ENCODE measurements around the gene ANKRD39. TPM values are rescaled to one million over a fixed set of nuclear protein-coding genes. Genes with fewer than 3 reads are reported as not detected.

The ANKRD39 gene
- total RNA-seq, 2 experiments from 2014 or later, result 31.2 to 33.9 TPM

DNA sequence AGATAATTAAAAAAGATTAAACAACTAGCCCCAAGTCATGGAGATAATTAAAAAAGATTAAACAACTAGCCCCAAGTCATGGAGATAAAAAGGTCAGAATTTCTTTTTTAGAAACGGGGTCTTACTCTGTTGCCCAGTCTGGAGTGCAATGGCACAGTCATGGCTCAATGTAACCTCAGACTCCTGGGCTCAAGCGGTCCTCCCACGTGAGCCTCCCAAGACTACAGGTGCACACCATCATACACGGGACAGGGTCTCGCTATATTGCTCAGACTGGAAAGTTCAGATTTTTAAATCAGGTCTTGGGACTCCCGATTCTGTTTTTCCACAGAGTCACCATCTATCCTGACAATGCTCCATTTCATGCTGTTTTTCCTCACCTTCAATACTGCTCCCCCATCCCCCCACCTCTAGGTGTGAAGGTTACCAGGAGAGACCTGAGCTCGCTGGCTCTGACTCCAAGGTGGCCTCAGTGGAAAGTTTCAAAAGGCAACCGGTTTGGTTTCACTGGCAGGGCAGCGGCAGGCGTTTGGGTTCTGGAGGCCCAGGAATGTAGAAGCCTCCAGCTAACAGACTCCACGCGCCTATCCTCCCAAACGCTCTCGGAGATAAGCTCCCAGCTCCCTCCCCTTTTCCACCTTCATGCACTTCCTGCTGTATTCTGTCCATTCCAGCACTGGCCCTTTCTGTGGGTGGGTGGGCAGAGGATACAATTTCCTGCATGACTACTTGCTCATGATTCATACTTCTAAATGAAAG, 15.0 kb upstream of the ANKRD39 start:
- ATAC-seq (ENCODE audit: low read depth) (no peak), DNase-seq (no peak)
- peaks cover 22% of the 10 kb centered on the region for H3K4me1 Mint-ChIP-seq
- no peak overlapping the region for H3K27ac Mint-ChIP-seq
- POLR2A ChIA-PET, result no interaction called here
- H3K9me3 Mint-ChIP-seq, result no peaks in the 10 kb centered on the region
- H3K4me3 Mint-ChIP-seq, result no peak overlapping the region
- H3K36me3 Mint-ChIP-seq, result peaks cover 2% of the 10 kb centered on the region
- peaks cover 4% of the 10 kb centered on the region for H3K27me3 Mint-ChIP-seq

DNA sequence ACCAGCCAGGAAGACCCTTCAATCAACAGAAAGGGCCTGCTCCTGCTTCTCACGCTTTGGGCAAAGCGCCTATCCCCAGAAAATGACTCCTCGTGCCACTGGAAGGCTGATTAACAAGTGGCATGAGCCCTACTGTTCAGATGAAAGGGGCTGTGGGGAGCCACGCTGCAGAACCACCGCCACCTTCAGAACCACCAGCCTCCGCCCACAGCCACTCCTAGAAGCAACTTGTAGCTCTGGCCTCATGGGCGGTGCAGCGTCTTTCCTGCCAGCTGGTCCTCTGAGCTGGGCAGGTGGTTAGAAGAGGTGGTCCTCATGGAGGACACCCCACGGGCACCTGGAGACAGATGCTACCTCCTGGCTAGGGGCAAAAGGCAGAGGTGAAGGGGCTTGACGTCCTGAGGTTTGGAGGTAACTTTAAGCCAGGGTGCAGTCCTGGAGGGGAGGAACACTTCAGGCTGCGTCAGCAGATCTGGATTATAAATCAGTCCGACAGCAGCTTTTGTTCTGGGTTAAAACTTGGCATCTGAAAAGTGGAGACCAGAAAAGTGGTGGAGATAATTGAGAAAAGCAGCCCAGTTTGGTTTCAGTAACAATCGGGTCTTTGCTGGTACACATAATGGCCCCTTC, 12.9 kb upstream of the ANKRD39 start:
- DNase-seq (peak; percentile 72), ATAC-seq (ENCODE audit: low read depth) (peak; percentile 27)
- Mint-ChIP-seq H3K27me3 (peaks cover 6% of the 10 kb centered on the region), H3K4me1 (peaks cover 30% of the 10 kb centered on the region), H3K4me3 (peak overlapping the region; percentile 77), H3K36me3 (peaks cover 3% of the 10 kb centered on the region), H3K9me3 (no peaks in the 10 kb centered on the region), H3K27ac (peak overlapping the region; percentile 80)
- POLR2A ChIA-PET, result interaction anchor here (0.8 to 3.5 kb wide), 4 partner anchors 10 to 92 kb away, joined by 4 to 41 read pairs (median 4); partner anchors contain the start of gene ANKRD39

DNA sequence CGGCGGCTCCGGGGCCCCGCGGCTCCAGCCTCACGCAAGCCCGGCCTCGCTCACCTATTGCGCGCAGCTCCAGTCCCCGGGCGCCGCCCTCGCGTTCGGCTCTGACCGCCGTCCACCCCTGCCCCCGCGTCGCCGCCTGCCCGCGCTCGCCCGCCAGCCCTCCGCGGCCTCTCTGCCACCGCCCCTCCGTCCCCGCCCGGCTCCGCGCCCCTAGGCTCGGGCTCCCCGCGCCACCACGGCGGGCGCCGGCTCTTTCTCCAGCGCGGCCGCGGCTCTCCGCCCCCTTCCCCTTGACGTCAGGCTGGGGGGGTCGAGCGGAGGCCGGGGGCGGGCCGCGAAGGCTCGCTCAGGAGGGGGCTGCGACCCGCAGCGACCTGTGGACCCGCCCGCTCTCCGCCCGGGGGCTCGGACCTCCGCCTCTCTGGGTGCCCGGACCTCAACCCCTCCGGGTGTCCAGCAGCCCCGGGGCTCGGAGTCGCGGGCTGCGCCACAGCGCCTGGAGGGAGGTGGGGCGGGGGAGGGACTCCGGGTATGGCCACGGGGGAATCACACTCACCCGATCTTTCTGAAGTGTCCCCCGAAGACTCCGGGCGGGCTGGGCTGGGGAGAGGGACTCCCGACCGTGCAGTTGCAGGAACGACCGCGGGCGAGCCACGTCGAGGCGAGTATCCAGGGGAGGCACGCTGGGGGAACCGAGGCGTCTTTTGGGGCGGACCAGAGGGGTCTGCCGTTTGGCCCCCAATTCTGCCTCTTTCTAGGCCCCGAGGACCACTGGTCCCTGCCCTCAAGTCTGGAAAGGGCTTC, 12.2 kb upstream of the ANKRD39 start, which contains the start of gene SEMA4C:
Gene SEMA4C (minus strand): TSS at position 259 of the 804 bp plus-strand sequence. CDS start 2,194 bp downstream, outside the sequence.
- Mint-ChIP-seq H3K36me3 (peaks cover 3% of the 10 kb centered on the region), H3K27me3 (peaks cover 6% of the 10 kb centered on the region), H3K27ac (peak within 1 kb of the TSS; percentile 80), H3K4me3 (peak within 1 kb of the TSS; percentile 77), H3K9me3 (no peaks in the 10 kb centered on the region), H3K4me1 (peaks cover 32% of the 10 kb centered on the region)
- ATAC-seq (ENCODE audit: low read depth) (peak; percentile 15), DNase-seq (peak; percentile 76)
- POLR2A ChIA-PET, result interaction anchor here (0.8 to 3.5 kb wide), 7 partner anchors 11 to 93 kb away, joined by 3 to 41 read pairs (median 4); partner anchors contain the start of gene ANKRD39

DNA sequence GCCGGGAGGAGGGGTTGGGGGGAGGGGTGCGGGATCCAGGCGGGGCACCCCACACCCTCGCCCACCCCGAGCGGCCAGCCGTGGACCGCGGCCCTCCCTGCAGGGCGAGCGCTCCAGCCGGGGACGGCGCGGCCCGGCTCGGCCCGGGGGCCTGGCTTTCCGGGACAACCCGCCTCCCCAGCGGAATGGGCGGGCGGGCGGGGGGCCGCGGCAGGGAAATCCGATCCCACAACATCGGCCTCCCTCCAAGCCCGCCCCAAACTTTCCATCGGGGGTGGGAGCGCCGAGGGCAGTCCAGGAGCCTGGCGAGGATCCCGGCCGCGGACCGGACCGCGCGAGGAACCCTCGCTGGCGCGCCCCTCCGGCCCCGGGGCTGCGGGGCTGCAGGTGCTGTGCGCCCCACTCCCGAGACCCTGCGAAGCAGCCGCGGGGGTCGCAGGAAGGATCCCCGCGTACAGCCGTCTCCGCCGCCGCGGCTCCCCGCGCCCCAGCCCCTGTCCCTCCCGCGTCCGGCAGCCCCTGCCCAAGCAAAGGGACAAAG, 11.5 kb upstream of the ANKRD39 start:
- ATAC-seq (ENCODE audit: low read depth), result peak; percentile 8
- no peak overlapping the region for H3K4me3 Mint-ChIP-seq
- H3K4me1 Mint-ChIP-seq, result peaks cover 31% of the 10 kb centered on the region
- POLR2A ChIA-PET, result interaction anchor here (1.0 to 3.5 kb wide), 10 partner anchors 9 to 94 kb away, joined by 3 to 41 read pairs (median 8); partner anchors contain the start of gene ANKRD39
- DNase-seq, result no peak
- no peaks in the 10 kb centered on the region for H3K9me3 Mint-ChIP-seq
- no peak overlapping the region for H3K27ac Mint-ChIP-seq
- peaks cover 3% of the 10 kb centered on the region for H3K36me3 Mint-ChIP-seq
- H3K27me3 Mint-ChIP-seq, result peaks cover 4% of the 10 kb centered on the region

DNA sequence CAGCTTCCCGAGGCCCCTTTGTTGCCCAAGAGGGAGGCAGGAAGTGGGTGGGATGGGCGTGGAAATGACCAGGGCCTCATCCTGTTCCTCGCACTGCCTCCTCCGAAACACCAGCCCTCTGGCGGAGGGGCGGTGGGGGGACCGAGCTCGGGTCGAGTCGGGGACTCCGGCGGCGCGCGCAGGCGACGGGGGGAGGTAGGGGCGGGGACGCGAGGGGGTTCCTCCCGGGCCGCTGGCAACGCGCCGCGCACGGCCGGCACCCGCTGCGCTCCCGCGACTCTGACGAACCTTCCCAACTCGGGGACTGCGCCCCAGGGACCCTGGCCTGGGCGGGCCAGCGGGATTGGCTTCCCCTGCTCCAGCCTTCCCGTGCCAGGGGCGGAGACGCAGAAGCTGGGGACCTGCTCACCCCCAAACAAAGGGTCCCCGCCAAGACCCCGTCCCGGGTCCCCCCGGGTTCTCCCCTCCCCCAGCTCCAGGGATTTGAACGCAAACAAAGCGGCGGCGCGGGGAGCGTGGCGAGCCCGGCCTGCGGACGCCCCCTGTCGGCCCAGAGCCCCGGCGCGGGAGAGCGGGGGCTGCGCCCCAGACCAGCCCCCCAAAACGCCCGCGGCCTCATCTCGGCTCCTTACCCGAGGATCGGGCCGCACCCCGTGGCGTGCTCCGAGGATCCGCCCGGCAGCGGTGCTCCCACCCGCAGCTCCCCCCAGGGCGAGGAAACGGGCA, 10.9 kb upstream of the ANKRD39 start:
- peak overlapping the region; percentile 85 for H3K4me3 Mint-ChIP-seq

DNA sequence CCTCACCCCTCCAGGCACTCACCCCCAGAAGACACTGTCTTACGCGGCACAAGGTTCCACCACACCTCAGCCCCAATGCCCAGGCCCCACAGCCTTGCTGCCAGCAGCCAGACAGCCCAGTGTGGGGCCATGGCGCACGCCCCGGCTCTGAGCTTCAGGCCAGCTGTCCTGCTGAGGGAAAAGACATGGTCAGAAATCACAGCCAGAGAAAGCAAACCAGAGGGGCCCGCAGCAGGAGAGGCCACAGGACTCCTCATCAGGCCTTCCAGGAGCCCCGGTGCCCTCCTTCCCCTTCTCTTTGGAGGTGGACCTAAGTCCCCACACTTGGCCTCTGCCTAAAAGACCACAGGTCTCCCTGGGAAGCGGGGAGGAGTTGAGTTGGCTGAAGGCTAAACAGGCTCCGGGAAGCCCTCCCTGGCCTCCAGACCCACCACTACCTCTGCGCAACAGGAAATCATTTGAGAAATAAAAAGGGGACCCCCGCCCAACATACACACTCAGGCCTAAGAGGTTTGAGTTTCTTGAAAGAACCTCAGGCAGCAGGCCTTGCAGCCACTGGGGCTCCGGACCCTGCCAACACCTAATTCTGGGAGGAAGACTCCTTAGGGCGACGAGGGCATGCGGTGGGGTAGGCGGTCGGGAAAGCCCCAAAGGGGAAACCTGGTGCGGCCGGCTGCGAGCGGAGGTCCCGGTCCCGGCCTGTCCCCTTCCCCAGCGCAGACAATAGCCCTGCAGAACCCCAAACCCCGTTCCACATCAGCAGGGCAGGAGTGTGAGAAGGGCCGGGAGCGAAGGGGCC, 10.1 kb upstream of the ANKRD39 start:
- Mint-ChIP-seq H3K36me3 (peaks cover 7% of the 10 kb centered on the region), H3K27ac (peak overlapping the region; percentile 81), H3K27me3 (peaks cover 1% of the 10 kb centered on the region), H3K9me3 (no peaks in the 10 kb centered on the region), H3K4me3 (peak overlapping the region; percentile 85), H3K4me1 (peaks cover 29% of the 10 kb centered on the region)
- POLR2A ChIA-PET, result interaction anchor here (0.6 to 3.5 kb wide), 13 partner anchors 8 to 245 kb away, joined by 3 to 41 read pairs (median 5); partner anchors contain the start of genes ANKRD36 and ANKRD39
- DNase-seq (peak; percentile 51), ATAC-seq (ENCODE audit: low read depth) (no peak)

More for the DNA sequence above, 10.9 kb upstream of the ANKRD39 start:
- POLR2A ChIA-PET, result interaction anchor here (0.6 to 3.5 kb wide), 15 partner anchors 9 to 244 kb away, joined by 3 to 41 read pairs (median 5); partner anchors contain the start of genes ANKRD36 and ANKRD39
- H3K27ac Mint-ChIP-seq, result peak overlapping the region; percentile 81
- no peaks in the 10 kb centered on the region for H3K9me3 Mint-ChIP-seq
- peak; percentile 58 for ATAC-seq (ENCODE audit: low read depth)
- peaks cover 29% of the 10 kb centered on the region for H3K4me1 Mint-ChIP-seq
- DNase-seq, result peak; percentile 77
- H3K36me3 Mint-ChIP-seq, result peaks cover 3% of the 10 kb centered on the region
- peaks cover 1% of the 10 kb centered on the region for H3K27me3 Mint-ChIP-seq

DNA sequence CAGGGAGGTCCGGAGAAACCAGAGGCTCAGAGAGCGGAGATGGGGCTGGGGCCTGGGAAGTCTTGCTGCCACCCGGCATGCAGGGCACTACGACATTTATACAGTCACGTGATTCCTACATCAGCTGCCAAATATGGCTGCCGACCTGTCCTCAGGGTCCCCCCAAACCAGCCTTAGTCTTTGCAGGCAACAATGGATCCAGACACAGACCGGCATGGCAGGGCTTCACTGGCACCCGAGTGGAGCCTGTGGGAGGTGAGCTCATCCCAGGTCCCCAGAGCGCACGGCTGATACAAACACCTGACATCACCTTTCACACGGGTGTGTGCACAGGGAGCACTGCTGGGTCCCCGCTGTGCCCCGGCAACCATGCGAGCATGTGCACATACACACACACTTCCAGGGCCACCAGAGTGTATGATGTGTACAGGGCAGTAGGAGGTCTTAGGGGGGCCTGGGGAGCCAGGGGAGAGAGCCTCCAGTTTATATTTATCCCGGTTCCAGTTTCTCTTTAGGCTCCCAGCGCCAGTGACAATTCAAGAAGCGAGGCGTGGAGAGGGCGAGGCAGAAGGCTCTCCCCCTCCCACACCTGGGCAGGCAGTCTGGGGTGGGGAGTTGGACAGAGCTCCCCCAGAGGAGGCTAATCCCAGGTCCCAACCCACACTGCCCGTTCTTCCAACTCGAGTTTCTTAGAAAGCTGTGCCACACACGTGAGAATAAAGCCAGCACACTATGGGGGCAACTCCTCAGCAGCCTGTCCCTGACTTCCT, 9.4 kb upstream of the ANKRD39 start:
- Mint-ChIP-seq H3K4me3 (peak overlapping the region; percentile 85), H3K4me1 (peaks cover 27% of the 10 kb centered on the region), H3K36me3 (peaks cover 8% of the 10 kb centered on the region), H3K27ac (peak overlapping the region; percentile 81), H3K9me3 (no peaks in the 10 kb centered on the region), H3K27me3 (peaks cover 1% of the 10 kb centered on the region)
- DNase-seq (no peak), ATAC-seq (ENCODE audit: low read depth) (no peak)
- POLR2A ChIA-PET, result interaction anchor here (2.2 to 3.5 kb wide), 3 partner anchors 9 to 96 kb away, joined by 10 to 41 read pairs (median 20); partner anchors contain the start of gene ANKRD39

DNA sequence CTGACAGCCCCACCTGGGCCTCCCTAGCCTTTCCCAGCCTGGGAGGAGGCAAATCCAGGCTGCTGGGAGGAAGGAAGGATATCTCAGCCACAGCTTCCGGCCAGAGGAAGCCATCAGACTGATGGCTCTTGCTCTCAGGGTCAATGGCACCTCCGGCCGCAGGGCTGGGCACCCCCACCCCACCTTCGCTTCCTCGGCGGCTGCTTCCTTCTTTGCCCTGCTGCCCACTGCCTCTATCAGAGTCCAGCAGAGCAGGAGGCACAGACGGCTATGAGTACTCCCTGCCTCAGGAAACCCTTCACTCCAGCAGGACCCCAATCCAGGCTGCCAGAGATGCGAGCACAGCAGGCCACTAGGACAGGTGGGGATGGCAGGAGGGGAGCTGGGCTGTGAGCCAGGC, 8.8 kb upstream of the ANKRD39 start:
- H3K36me3 Mint-ChIP-seq, result peaks cover 9% of the 10 kb centered on the region
- no peaks in the 10 kb centered on the region for H3K9me3 Mint-ChIP-seq
- POLR2A ChIA-PET, result no interaction called here
- peak overlapping the region; percentile 72 for H3K27ac Mint-ChIP-seq
- H3K27me3 Mint-ChIP-seq, result peaks cover 1% of the 10 kb centered on the region
- no peak for DNase-seq
- no peak for ATAC-seq (ENCODE audit: low read depth)
- peaks cover 28% of the 10 kb centered on the region for H3K4me1 Mint-ChIP-seq
- H3K4me3 Mint-ChIP-seq, result peak overlapping the region; percentile 44

DNA sequence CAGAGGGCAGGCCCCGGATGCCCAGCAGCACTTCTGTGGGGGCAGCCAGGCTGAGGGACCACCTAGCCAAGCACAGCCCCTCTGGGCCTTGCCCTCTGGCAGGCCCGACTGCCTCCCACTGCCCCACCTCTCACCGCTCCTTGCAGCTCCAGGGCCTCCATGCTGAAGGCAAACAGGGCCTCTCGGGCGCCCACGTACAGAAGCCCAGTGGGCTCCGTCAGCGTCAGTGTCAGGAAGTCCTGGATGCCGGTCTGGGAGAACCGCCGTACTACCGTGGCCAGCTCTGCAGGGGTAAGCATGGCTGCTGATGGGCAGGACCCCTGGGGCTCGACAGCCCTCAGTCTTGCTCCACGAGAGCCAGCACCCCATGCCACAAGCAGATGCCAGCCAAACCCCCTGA, 8.3 kb upstream of the ANKRD39 start:
- Mint-ChIP-seq H3K4me1 (peaks cover 28% of the 10 kb centered on the region), H3K9me3 (no peaks in the 10 kb centered on the region), H3K27me3 (peaks cover 1% of the 10 kb centered on the region), H3K36me3 (peaks cover 9% of the 10 kb centered on the region), H3K4me3 (no peak overlapping the region), H3K27ac (no peak overlapping the region)
- ATAC-seq (ENCODE audit: low read depth) (no peak), DNase-seq (no peak)
- POLR2A ChIA-PET, result no interaction called here

DNA sequence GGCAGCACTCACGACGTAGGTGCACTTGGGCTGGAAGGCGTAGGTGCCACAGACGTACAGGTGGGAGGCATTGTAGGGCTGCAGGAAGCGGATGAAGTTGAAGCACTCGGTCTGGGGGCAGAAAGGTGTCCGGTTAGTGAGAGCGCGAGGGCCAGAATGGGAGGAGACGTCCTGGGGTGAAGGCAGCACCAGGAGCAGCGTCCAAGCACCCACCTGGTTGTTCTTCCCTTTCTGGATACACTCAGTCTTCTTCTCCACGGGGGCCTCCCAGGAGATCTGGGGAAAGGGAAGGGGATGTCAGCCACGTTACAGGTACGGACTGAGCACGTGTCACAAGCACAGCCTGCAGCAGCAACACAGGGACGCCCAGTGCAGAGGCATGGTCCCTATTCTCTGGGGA, 7.8 kb upstream of the ANKRD39 start:
- DNase-seq (no peak), ATAC-seq (ENCODE audit: low read depth) (no peak)
- POLR2A ChIA-PET, result no interaction called here
- H3K27ac Mint-ChIP-seq, result no peak overlapping the region
- H3K27me3 Mint-ChIP-seq, result peaks cover 1% of the 10 kb centered on the region
- no peak overlapping the region for H3K4me3 Mint-ChIP-seq
- no peaks in the 10 kb centered on the region for H3K9me3 Mint-ChIP-seq
- peaks cover 23% of the 10 kb centered on the region for H3K4me1 Mint-ChIP-seq
- peaks cover 9% of the 10 kb centered on the region for H3K36me3 Mint-ChIP-seq
